SH-SY5Y (cell line): ENCODE results near the gene PAX7.

Experiments
- GATA2 ChIP-seq: IDR thresholded peaks from 2 replicates; pipeline ENCODE4 v1.6.1; 2011; ENCODE audit warnings: mild to moderate bottlenecking, low read depth, low read length
- GATA3 ChIP-seq: IDR thresholded peaks from 2 replicates; pipeline ENCODE4 v1.6.1; 2011; ENCODE audit warnings: low read depth, mild to moderate bottlenecking, low read length, moderate library complexity

The PAX7 gene

DNA sequence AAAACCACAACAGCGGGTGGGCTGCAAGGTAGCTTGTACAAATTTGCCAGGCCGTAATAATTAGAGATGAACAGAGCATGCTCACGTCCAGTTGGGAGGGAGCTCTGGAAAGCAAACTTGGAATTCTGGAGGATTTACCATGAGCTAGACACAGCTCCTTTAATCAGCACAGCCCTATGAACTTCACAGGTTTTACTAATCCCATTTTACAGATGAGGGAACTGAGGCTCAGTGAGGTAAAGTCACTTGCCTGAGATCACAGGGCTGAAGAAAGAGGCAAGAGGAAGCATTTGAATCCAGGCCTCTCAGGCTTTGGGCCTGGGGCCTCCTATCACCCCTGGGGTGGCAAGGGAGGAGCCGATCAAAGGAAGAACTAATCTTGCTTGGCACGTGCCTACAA is 24.0 kb downstream of the PAX7 start:
- no peak for TF ChIP-seq GATA3
- no peak for TF ChIP-seq GATA2

- TF ChIP-seq GATA3 (no peak), GATA2 (no peak)
These were observed 27.0 kb downstream of the PAX7 start for GRCh38 chr1:18657506-18658201.

DNA sequence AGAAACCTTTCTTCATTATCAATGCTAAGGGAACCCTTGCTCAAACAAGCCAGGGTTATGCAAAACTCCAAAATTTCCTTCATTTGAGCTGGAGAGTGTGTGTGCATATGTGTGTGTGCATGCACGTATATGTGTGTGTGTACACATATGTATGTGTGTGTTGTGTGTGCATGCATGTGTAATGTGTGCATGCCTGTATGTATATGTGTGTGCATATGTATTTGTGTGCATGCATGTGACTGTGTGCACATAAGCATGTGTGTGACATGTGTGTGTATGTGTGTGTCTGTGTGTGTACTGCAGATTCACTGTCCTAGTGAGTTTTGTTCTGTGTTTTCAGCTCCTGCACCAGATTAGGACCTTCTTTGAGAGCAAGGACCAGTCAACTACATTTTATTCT is 28.2 kb downstream of the PAX7 start:
- TF ChIP-seq GATA3 (no peak), GATA2 (no peak)

DNA sequence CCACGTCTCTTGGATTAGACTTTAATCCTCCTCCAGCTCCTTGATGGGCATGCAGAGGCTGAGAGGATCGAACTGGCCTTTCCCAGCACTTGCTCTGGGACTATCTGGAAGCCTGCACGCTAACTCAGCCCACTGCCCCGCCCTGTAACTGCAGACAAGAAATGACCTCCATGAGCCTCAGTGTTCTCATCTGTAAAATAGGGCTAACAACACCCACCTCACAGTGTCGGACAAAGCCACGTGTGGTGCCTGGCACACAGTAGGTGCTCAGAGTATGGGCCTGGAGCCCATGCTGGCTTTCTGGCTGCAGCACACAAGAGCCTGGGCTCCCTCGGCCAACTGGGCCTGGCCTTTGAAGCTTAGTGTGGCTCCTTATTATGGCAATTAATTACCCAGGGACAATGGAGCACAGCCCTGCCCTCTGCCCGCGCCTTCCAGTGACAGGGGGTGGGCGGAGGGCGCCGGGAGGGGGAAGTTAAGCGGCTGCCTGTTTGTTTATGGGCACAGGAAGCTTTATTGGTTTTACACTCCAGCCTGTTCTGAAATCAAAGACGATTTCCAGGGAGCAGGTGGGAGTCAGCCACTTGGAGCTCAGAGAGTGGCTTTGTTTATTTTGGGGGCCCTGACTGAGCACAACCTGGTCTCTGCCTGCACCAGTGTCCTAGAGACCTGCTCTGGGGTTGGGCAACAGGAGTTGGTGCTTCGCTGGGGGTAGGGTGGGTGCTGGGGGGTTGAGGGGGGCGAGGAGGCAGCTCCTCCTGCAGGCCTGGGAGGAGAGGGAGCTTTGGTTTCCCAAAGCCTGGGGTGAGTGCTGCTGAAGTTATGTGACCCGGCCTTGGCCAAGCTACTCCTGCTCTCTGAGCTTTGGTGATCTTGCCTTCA is 31.0 kb downstream of the PAX7 start:
- TF ChIP-seq GATA2 (no peak), GATA3 (no peak)

GRCh38 chr1:18662286-18662639 is 31.6 kb downstream of the PAX7 start:
- TF ChIP-seq GATA2 (no peak), GATA3 (no peak)

DNA sequence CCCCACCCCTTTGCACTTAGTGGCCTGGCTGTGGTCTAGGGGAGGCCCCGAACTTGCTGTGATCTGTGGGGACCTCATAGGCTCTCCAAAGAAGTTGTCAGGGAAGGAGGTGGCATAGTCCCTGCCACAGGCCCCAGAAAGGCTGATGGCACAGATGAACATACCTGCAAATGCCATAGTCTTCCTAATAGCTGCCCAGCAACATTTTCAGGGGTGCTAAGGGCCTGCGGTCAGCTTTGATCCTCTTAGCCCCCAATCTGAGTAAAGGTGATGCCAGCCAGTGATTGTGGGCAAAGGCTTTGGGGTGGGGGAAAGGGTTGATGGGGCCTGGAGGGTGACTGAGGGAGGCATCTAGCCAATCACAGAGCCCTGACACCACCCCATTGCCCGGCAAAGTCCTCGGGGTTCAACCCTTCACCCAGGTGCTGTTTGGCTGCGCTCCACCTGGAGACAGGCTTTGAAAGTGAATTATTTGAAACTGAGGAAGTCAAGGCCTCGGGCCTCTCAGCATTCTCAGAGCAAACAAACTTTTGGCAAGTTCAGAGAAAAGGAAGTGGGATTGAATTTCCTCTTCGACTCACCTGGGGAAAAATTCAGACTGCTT is 35.8 kb downstream of the PAX7 start:
- no peak for TF ChIP-seq GATA3
- TF ChIP-seq GATA2, result no peak

- no peak for TF ChIP-seq GATA3
- TF ChIP-seq GATA2, result no peak
These were observed 36.7 kb downstream of the PAX7 start for GRCh38 chr1:18667333-18667732.

DNA sequence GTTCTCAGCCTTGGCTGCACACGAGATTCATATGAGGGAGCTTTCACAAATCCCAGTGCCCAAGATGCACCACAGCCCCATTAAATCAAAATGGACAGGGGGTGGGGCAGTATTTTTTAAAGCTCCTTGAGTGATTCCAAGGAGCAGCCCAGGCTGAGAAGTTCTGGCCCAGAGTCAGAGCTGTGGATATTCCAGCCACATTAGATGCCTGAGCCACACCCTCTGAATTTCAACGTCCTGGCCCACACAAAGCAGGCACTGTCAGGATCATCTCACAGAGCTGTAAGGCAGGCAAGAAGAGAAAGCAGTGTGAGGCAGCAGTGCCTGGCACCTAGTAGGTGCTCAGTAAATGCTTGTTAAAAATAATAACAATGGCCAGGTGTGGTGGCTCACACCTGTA is 37.4 kb downstream of the PAX7 start:
- TF ChIP-seq GATA2 (no peak), GATA3 (no peak)

- TF ChIP-seq GATA2, result no peak
- no peak for TF ChIP-seq GATA3
These were observed 38.2 kb downstream of the PAX7 start for GRCh38 chr1:18668750-18669404.

DNA sequence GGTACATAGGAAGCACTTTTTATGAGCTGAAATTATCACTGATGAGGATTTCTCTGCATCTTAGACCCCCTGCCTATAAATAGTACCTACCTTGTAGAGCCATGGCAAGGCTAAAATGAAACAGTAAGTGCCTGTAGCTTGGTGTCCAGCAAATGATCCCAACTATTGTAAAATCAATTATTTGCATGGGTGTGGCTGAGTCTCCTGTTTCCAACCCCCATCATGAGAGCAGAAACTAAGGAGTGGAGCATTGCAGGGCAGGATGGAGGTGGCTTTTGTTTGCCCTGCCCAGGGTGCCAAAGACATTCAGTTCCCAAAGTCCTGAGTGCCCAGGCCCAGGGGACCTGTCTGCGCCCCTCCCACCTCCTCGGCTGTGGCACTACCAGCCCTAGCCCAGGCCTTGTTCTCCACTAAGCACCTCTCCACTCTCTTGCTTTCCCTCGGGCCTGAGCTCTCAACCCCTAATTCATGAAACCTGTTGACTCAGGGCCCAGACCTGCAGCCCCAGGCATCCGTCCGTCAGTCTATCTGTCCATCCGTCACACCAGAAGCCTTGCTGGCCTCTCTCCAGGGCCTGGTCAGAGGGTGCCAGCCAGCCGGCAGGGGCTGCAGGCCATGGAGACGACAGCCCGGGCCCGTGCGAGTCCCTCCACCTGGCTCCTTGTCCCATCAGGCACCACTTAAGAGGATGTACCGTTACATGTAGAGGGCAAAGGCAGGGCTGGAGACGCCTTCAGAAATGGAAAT is 39.6 kb downstream of the PAX7 start:
- TF ChIP-seq GATA3, result no peak
- no peak for TF ChIP-seq GATA2

DNA sequence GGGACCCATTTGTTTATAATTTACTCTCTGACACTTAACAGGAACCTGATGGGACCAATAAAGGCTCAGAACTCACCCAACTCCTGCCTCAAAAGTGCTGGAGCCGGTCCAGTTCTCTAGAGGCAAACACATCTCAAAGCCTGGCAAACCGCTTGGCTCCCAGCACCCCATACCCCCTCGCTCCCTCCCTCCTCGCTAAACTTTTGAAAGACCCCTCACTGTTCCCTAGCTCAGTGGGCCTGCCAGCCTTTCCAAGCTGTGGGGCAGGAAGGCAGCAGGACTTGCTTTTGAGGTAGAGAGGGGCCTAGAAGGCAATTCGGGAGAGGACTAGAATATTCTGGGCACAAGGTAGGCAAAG is 40.2 kb downstream of the PAX7 start:
- no peak for TF ChIP-seq GATA3
- TF ChIP-seq GATA2, result no peak

DNA sequence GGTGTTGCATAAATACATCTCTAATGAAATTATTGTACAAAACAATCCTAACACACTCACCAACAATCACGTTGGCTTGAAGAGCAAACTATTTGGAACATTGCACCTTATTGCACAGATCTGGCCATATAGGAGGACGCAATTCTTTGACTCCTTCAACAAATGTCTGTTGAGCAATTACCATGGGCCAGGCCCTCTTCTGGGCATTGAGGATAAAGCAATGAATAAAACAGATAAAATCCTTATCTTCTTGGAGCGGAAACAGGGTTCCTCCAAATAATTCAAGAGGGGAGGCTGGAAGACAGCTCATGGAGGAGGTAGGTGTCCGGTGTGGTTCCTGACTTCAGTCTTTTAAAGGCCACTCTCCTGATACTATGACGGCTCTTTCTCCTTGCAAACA is 43.3 kb downstream of the PAX7 start:
- TF ChIP-seq GATA3, result no peak
- TF ChIP-seq GATA2, result 0 out of 2 replicates have a peak, but pooled peaks have one; percentile 6

GRCh38 chr1:18676332-18676781 is 45.7 kb downstream of the PAX7 start:
- TF ChIP-seq GATA2 (no peak), GATA3 (no peak)
